HG03175 (cell line): ENCODE data around the gene SPATA31A5.
"Not testable (repeated sequence)": the region's sequence is repeated elsewhere in the genome, so short reads cannot be mapped to it uniquely, and the experiment has no call there.

Source experiments
- ATAC-seq: cut with Tn5 transposase; IDR thresholded peaks from one replicate; pipeline ENCODE4 v1.9.1; 2021; ENCODE audit warnings: mild to moderate bottlenecking, moderate library complexity; ENCODE audit not compliant: unreplicated experiment

The SPATA31A5 gene

DNA sequence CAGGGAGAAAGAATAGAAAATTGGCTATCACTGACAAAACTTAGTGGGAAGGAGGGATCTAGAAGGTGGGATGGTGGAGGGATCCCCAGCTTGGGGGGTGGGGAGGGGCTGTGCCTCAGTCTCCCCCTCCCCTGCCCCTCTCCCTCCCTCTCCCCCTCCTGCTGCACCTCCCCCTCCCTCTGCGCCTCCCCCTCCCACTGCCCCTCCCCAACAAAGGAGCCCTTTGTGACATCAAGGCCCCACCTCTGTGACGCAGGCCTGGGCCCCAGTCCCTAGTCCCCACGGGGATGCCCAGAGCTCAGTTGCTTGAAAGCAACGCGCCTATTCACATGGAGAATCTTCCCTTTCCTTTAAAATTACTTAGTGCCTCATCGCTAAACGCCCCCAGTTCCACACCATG lies at the start of gene SPATA31A5:
TSS of gene SPATA31A5 (plus strand) at position 301 of the 400 bp plus-strand sequence. CDS start at position 330, 29 bp downstream.
- ATAC-seq = not testable (repeated sequence)

DNA sequence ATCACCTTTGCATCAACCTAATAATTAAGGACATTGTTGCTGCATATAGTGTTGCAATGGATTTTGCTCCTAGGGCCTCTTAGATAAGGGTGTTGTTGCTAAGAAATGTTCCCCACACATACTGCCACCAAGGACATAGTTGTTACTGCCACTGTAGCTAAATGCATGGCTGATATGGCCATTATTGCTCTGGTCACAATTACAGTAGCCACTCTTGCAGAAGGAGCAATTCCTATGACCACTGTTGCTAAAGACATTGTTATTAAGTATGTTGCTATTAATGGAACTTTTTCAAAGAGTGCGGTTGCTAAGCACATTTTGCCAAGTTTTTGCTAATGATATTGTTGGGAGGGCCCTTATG lies 48.8 kb downstream of the SPATA31A5 start:
- ATAC-seq = not testable (repeated sequence)

DNA sequence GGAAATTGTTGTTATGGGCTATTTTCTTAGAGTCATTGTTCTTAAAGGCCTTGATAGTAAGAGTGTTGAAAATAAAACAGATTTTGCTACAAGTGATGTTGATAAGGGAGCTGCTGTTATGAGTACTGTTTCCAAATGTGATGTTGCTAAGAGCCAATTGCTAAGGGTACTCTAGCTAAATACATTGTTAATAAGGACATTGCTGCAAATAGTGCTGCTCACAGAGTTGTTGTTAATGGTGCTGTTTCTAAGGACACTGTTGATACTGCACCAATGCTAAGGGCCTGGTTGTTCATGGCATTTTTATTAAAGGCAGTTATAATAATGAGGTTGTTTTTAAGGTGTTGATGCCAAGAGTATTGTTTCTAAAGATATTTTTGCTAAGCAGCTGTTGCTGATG lies 52.2 kb downstream of the SPATA31A5 start:
- ATAC-seq = not testable (repeated sequence)
